ENCODE measurements around the gene ABLIM3. TPM values are rescaled to one million over a fixed set of nuclear protein-coding genes. Genes with fewer than 3 reads are reported as not detected.

Gene ABLIM3
- polyA plus RNA-seq, 1 donor from 2014 or later: 17.7 TPM

GRCh38 chr5:149162401-149163084 is 21.2 kb downstream of the ABLIM3 start:
- Histone ChIP-seq H2AFZ (ENCODE audit: low read depth, low read length) (no peak overlapping the region), H3K4me3 (ENCODE audit: low read length) (no peak overlapping the region), H3K9ac (ENCODE audit: low read length) (no peak overlapping the region), H3K4me2 (ENCODE audit: low read length) (no peak overlapping the region), H4K20me1 (ENCODE audit: insufficient read depth) (no peaks in the 10 kb centered on the region), H3K9me3 (ENCODE audit: low read length) (no peaks in the 10 kb centered on the region), H3K79me2 (replicated peaks; ENCODE audit: insufficient read depth, low read length) (no peaks in the 10 kb centered on the region), H3K36me3 (ENCODE audit: insufficient read depth, low read length) (no peaks in the 10 kb centered on the region), H3K9me2 (ENCODE audit: insufficient read depth, low read length) (no peaks in the 10 kb centered on the region), H3F3A (ENCODE audit: insufficient read depth, low read length, poor library complexity, severe bottlenecking) (no peaks in the 10 kb centered on the region), H3K27ac (ENCODE audit: low read length) (no peak overlapping the region), H3K27me3 (ENCODE audit: insufficient read depth, low read depth, low read length) (no peaks in the 10 kb centered on the region)
- TF ChIP-seq EZH2 (IDR thresholded peaks at IDR 0.05; ENCODE audit: borderline replicate concordance, insufficient read depth, low read length, poor library complexity, severe bottlenecking) (no peak), RAD21 (conservative IDR thresholded peaks at IDR 0.05) (no peak), POLR2AphosphoS5 (IDR thresholded peaks at IDR 0.05) (no peak), EP300 (conservative IDR thresholded peaks at IDR 0.05; ENCODE audit: poor library complexity, severe bottlenecking) (no peak), CTCF (IDR thresholded peaks at IDR 0.05; ENCODE audit: poor library complexity, severe bottlenecking) (no peak), MXI1 (conservative IDR thresholded peaks at IDR 0.05; ENCODE audit: poor library complexity, severe bottlenecking) (no peak), SMC3 (conservative IDR thresholded peaks at IDR 0.05; ENCODE audit: poor library complexity) (no peak), TAF1 (IDR thresholded peaks at IDR 0.05; ENCODE audit: low read depth) (no peak), REST (IDR thresholded peaks at IDR 0.05; ENCODE audit: borderline replicate concordance) (no peak)

- Histone ChIP-seq H4K20me1 (ENCODE audit: insufficient read depth) (no peaks in the 10 kb centered on the region), H3F3A (ENCODE audit: insufficient read depth, low read length, poor library complexity, severe bottlenecking) (no peaks in the 10 kb centered on the region), H3K79me2 (replicated peaks; ENCODE audit: insufficient read depth, low read length) (no peaks in the 10 kb centered on the region), H3K27ac (ENCODE audit: low read length) (no peak overlapping the region), H3K4me2 (ENCODE audit: low read length) (no peak overlapping the region), H3K4me3 (ENCODE audit: low read length) (no peak overlapping the region), H3K27me3 (ENCODE audit: insufficient read depth, low read depth, low read length) (no peaks in the 10 kb centered on the region), H3K36me3 (ENCODE audit: insufficient read depth, low read length) (no peaks in the 10 kb centered on the region), H2AFZ (ENCODE audit: low read depth, low read length) (no peak overlapping the region), H3K9me3 (ENCODE audit: low read length) (no peaks in the 10 kb centered on the region), H3K9ac (ENCODE audit: low read length) (no peak overlapping the region), H3K9me2 (ENCODE audit: insufficient read depth, low read length) (no peaks in the 10 kb centered on the region)
- TF ChIP-seq REST (IDR thresholded peaks at IDR 0.05; ENCODE audit: borderline replicate concordance) (no peak), SMC3 (conservative IDR thresholded peaks at IDR 0.05; ENCODE audit: poor library complexity) (no peak), EP300 (conservative IDR thresholded peaks at IDR 0.05; ENCODE audit: poor library complexity, severe bottlenecking) (no peak), RAD21 (conservative IDR thresholded peaks at IDR 0.05) (no peak), EZH2 (IDR thresholded peaks at IDR 0.05; ENCODE audit: borderline replicate concordance, insufficient read depth, low read length, poor library complexity, severe bottlenecking) (no peak)
These were observed 23.4 kb downstream of the ABLIM3 start for GRCh38 chr5:149164731-149165130.
